GM18507 (cell line): Measurements from ENCODE around the gene SECISBP2.

Experiments used
- DNase-seq: peaks from one replicate; pipeline ENCODE4 v3.0.0; 2011; ENCODE audit warnings: low read depth; ENCODE audit not compliant: insufficient read length; ENCODE audit errors: extremely low spot score
- FAIRE-seq: peaks from 2 replicates; lab custom pipeline; 2011; peaks lifted over from hg19 to GRCh38; lab: Jason Lieb, UNC

SECISBP2 gene

GRCh38 chr9:89305868-89306267, 12.4 kb upstream of the SECISBP2 start:
- FAIRE-seq: no peak
- DNase-seq: no peak

GRCh38 chr9:89309166-89309565, 9.1 kb upstream of the SECISBP2 start:
- DNase-seq (no peak), FAIRE-seq (no peak)

GRCh38 chr9:89309608-89310474, 8.5 kb upstream of the SECISBP2 start:
- FAIRE-seq (peak; percentile 63), DNase-seq (no peak)

- FAIRE-seq (peak; percentile 100), DNase-seq (peak; percentile 90)
These were observed 7.6 kb upstream of the SECISBP2 start, which contains the start of gene CKS2 for GRCh38 chr9:89310475-89311345. Gene CKS2, plus strand, starts transcription at chr9:89311195. Its CDS starts 98 bp downstream, at chr9:89311293.

GRCh38 chr9:89311346-89312221, 6.7 kb upstream of the SECISBP2 start:
- DNase-seq: no peak
- FAIRE-seq: no peak

GRCh38 chr9:89312222-89312571, 6.1 kb upstream of the SECISBP2 start:
- peak; percentile 12 for FAIRE-seq
- no peak for DNase-seq

- no peak for DNase-seq
- no peak for FAIRE-seq
These were observed 4.5 kb upstream of the SECISBP2 start for GRCh38 chr9:89313842-89314241.

- DNase-seq: no peak
- no peak for FAIRE-seq
These were observed 3.3 kb upstream of the SECISBP2 start for GRCh38 chr9:89314955-89315354.

GRCh38 chr9:89315482-89315881, 2.8 kb upstream of the SECISBP2 start:
- no peak for FAIRE-seq
- DNase-seq: no peak

GRCh38 chr9:89317282-89317681, 1.0 kb upstream of the SECISBP2 start:
- FAIRE-seq (no peak), DNase-seq (no peak)

GRCh38 chr9:89319015-89319905, 960 bp downstream of the SECISBP2 start:
- DNase-seq (no peak), FAIRE-seq (peak; percentile 26)

GRCh38 chr9:89323390-89323789, 5.1 kb downstream of the SECISBP2 start:
- no peak for FAIRE-seq
- no peak for DNase-seq

- DNase-seq: no peak
- FAIRE-seq: peak; percentile 35
These were observed 7.4 kb downstream of the SECISBP2 start for GRCh38 chr9:89325733-89326132.

GRCh38 chr9:89328064-89328463, 9.8 kb downstream of the SECISBP2 start:
- FAIRE-seq: no peak
- DNase-seq: no peak

GRCh38 chr9:89329917-89330316, 11.6 kb downstream of the SECISBP2 start:
- no peak for DNase-seq
- FAIRE-seq: no peak

GRCh38 chr9:89330513-89330912, 12.2 kb downstream of the SECISBP2 start:
- no peak for FAIRE-seq
- no peak for DNase-seq

GRCh38 chr9:89339807-89340206, 21.5 kb downstream of the SECISBP2 start:
- no peak for DNase-seq
- peak; percentile 76 for FAIRE-seq

GRCh38 chr9:89340332-89340731, 22.0 kb downstream of the SECISBP2 start:
- no peak for DNase-seq
- FAIRE-seq: peak; percentile 68

GRCh38 chr9:89342213-89342612, 23.9 kb downstream of the SECISBP2 start:
- FAIRE-seq (no peak), DNase-seq (no peak)
